PC-9 (cell line): ENCODE results near the gene CADM1.

Experiments used
- EZH2 ChIP-seq: fragments of 200-600 bp; sonication (generic); IDR thresholded peaks from 2 replicates; pipeline ENCODE4 v1.8.0; 2017; ENCODE audit warnings: antibody characterized with exemption, low read depth
- TF ChIP-seq, protein P1 (sequence below): fragments of 200-600 bp; sonication (generic); conservative IDR thresholded peaks from 2 replicates; pipeline ENCODE4 v1.6.1; 2017; ENCODE audit warnings: mixed run types, antibody characterized with exemption, mild to moderate bottlenecking, moderate library complexity

DNA sequence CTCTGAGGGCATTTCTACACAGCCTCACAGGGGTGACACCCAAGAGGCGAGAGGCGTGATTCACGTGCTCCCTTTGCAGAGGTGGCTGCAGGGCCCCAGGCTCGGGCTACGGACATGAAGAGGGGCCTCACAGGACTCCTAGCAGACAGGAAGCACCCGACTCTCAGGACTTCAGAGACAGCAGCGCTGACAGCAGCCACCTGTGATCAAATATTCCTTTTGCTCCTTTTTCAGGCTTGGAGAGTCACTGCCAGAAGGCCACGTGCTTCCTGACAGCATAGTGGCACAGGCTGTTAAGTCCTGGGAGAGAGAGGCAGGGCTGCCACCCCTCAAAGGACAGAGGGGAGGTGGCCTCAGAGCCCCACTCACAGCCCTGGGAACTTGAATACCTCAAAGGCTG, 348.9 kb downstream of the CADM1 start:
- TF ChIP-seq, protein P1, sequence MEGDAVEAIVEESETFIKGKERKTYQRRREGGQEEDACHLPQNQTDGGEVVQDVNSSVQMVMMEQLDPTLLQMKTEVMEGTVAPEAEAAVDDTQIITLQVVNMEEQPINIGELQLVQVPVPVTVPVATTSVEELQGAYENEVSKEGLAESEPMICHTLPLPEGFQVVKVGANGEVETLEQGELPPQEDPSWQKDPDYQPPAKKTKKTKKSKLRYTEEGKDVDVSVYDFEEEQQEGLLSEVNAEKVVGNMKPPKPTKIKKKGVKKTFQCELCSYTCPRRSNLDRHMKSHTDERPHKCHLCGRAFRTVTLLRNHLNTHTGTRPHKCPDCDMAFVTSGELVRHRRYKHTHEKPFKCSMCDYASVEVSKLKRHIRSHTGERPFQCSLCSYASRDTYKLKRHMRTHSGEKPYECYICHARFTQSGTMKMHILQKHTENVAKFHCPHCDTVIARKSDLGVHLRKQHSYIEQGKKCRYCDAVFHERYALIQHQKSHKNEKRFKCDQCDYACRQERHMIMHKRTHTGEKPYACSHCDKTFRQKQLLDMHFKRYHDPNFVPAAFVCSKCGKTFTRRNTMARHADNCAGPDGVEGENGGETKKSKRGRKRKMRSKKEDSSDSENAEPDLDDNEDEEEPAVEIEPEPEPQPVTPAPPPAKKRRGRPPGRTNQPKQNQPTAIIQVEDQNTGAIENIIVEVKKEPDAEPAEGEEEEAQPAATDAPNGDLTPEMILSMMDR, result no peak
- TF ChIP-seq EZH2, result no peak
